Stimulated activated CD4-positive, alpha-beta T cell treated with anti-CD3 and anti-CD28 coated beads, Interleukin-1b, Interleukin-23, amount 100 ng/mL, for 4 hours (primary cell): ENCODE measurements around the gene EPS8L3.

ENCODE experiments used
- DNase-seq, 2 donors: peaks; one replicate each; pipeline ENCODE4 v3.0.0-alpha.2; 2020; ENCODE audit warnings: low read depth in 2 of 2

The EPS8L3 gene

GRCh38 chr1:109793486-109794318 lies 30.0 kb upstream of the EPS8L3 start:
- DNase-seq, result no peak

- no peak for DNase-seq
Measured at GRCh38 chr1:109793089-109793485, 29.4 kb upstream of the EPS8L3 start.

GRCh38 chr1:109792056-109792831 lies 28.5 kb upstream of the EPS8L3 start:
- DNase-seq, result no peak

GRCh38 chr1:109791495-109792043 lies 27.8 kb upstream of the EPS8L3 start:
- no peak for DNase-seq

- peak; percentile 59 to 60 for DNase-seq
Measured at GRCh38 chr1:109790735-109791494, 27.2 kb upstream of the EPS8L3 start.

- no peak for DNase-seq
Measured at GRCh38 chr1:109790329-109790728, 26.6 kb upstream of the EPS8L3 start.

- DNase-seq, result no peak
Measured at GRCh38 chr1:109789551-109790180, 25.9 kb upstream of the EPS8L3 start.

GRCh38 chr1:109788695-109789521 lies 25.2 kb upstream of the EPS8L3 start:
- DNase-seq, result no peak

- DNase-seq, result no peak
Measured at GRCh38 chr1:109787845-109788601, 24.3 kb upstream of the EPS8L3 start.

GRCh38 chr1:109787211-109787844 lies 23.6 kb upstream of the EPS8L3 start:
- no peak for DNase-seq

GRCh38 chr1:109786531-109787021 lies 22.9 kb upstream of the EPS8L3 start:
- DNase-seq, result no peak

- no peak for DNase-seq
Measured at GRCh38 chr1:109786112-109786480, 22.4 kb upstream of the EPS8L3 start.

GRCh38 chr1:109785446-109786111 lies 21.9 kb upstream of the EPS8L3 start:
- no peak for DNase-seq

- no peak for DNase-seq
Measured at GRCh38 chr1:109784551-109785252, 21.0 kb upstream of the EPS8L3 start.

- no peak for DNase-seq
Measured at GRCh38 chr1:109783436-109783835, 19.7 kb upstream of the EPS8L3 start.

- no peak for DNase-seq
Measured at GRCh38 chr1:109782927-109783326, 19.2 kb upstream of the EPS8L3 start.

- DNase-seq, result no peak
Measured at GRCh38 chr1:109782514-109782913, 18.8 kb upstream of the EPS8L3 start.

- DNase-seq, result no peak
Measured at GRCh38 chr1:109781806-109782205, 18.1 kb upstream of the EPS8L3 start.
